Retinal pigment epithelial cell (primary cell): Measurements from ENCODE around the gene PREX1.

Source experiments
- DNase-seq: peaks from one replicate; pipeline ENCODE4 v3.0.0-alpha.2; 2010; ENCODE audit warnings: low read depth
- H3K4me3 ChIP-seq: 2 replicates; pipeline ENCODE4 v1.5.1; 2011; ENCODE audit warnings: mild to moderate bottlenecking, low read length, control low read depth, moderate library complexity
- CTCF ChIP-seq: conservative IDR thresholded peaks from 2 replicates; pipeline ENCODE4 v1.5.1; 2011; ENCODE audit warnings: low read depth, low read length, control low read depth, inconsistent platforms

PREX1 gene

DNA sequence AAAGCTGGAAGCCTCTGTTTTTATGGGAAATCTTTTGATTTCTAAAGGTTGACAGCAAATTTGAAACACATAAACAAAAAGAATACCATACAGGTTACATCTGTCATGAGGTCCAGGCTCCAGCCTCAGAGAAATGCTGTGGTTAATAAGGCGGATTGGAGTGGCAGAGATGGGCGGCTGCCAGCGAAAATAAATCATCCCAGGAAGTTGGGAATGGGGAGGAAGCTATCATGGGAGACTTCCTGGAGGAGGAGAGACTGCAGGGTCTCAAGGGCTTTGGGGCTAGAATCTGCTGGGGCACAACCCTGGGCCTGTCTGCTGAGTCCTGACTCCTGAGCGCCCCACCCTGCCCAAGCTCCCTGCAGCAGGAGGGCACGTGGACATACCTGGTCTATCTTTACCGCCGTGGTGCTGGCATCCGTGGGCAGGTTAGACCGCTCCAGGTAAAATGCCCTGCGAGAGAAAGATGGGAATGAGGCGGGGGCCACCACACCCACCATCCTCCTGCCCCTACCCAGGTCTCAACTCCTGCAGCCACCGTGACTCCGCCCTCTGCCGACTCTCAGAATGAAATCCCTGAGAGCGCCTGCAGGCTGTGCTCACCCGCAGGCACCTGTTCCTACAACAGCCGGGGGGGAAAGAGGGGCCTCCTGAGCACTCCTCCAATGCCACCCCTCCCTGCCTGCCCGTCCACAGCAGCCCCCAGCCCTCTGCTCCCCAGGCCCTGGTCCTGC, 197.3 kb downstream of the PREX1 start:
- DNase-seq = no peak

GRCh38 chr20:48629960-48630315, 197.9 kb downstream of the PREX1 start:
- H3K4me3 ChIP-seq = no peak overlapping the region
- DNase-seq = no peak
- TF ChIP-seq CTCF = no peak

More for the DNA sequence above, 197.3 kb downstream of the PREX1 start:
- no peak overlapping the region for H3K4me3 ChIP-seq
- no peak for TF ChIP-seq CTCF

GRCh38 chr20:48629069-48629959, 198.5 kb downstream of the PREX1 start:
- no peak for TF ChIP-seq CTCF
- DNase-seq = no peak
- H3K4me3 ChIP-seq = no peak overlapping the region

DNA sequence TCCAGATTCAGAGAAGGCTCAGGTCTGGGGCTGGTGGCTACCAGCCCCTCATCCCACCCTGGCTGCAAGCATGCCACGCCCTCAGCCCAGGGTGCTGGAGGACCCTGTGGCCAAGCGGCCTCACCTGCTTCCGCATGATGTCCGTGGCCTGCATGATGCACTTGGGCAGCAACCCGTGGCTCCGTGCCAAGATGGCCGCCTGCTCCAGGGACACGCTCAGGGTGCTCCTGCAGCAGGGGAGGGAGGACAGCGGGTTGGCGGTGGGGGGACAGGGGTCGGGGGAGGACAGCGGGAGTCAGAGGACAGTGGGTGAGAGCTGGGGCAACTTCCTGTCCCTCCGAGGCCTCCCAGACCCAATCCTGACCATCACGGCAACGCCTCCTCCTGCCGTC, 200.1 kb downstream of the PREX1 start:
- TF ChIP-seq CTCF = no peak
- no peak overlapping the region for H3K4me3 ChIP-seq
- DNase-seq = no peak

DNA sequence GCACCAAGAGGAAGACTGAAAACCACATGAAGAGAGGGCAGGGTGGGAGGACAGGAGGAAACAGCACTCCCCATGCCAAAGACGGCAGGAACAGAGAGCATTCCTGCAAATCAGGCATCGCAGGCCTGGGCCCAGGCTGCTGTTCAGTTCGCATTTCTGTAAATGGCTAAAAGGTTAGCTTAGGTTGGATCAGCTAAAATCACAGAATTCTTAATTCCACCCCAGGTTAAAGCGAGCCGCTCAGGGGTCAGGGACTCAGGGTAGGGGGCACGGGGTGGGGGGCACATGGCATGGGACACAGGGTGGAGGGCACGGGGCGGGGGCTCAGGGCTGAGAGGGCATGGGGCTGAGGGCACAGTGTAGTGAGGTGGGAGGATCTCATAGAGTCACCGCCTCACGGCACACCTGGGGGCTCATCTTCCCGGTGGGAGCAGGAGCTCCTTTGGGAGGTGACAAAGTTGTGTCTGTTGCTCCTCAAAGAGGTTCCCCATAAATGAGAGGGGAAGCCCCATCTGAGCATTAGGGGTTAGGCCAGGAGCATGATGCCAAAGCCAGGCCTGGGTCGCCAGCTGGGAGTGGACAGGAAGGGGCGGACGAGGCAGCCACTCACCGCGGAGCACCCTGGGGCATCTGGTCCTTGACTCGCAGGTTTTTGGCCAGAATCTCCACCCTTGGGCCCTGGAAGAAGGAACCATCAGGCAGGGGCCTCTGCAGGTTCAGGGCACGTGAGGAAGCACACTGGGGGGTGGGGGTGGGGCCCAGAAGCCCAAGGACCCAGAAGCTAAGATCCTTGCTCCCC, 200.7 kb downstream of the PREX1 start:
- no peak for DNase-seq
- no peak overlapping the region for H3K4me3 ChIP-seq
- TF ChIP-seq CTCF = no peak

GRCh38 chr20:48626226-48626937, 201.4 kb downstream of the PREX1 start:
- no peak for TF ChIP-seq CTCF
- H3K4me3 ChIP-seq = no peak overlapping the region
- no peak for DNase-seq
